Measurements from ENCODE around the gene CRTC1. TPM values are rescaled to one million over a fixed set of nuclear protein-coding genes. Genes with fewer than 3 reads are reported as not detected.

Gene CRTC1
- polyA plus RNA-seq, 2 of the 4 experiments (the other 2 are of a cell fraction): 0.87 to 4.0 TPM

DNA sequence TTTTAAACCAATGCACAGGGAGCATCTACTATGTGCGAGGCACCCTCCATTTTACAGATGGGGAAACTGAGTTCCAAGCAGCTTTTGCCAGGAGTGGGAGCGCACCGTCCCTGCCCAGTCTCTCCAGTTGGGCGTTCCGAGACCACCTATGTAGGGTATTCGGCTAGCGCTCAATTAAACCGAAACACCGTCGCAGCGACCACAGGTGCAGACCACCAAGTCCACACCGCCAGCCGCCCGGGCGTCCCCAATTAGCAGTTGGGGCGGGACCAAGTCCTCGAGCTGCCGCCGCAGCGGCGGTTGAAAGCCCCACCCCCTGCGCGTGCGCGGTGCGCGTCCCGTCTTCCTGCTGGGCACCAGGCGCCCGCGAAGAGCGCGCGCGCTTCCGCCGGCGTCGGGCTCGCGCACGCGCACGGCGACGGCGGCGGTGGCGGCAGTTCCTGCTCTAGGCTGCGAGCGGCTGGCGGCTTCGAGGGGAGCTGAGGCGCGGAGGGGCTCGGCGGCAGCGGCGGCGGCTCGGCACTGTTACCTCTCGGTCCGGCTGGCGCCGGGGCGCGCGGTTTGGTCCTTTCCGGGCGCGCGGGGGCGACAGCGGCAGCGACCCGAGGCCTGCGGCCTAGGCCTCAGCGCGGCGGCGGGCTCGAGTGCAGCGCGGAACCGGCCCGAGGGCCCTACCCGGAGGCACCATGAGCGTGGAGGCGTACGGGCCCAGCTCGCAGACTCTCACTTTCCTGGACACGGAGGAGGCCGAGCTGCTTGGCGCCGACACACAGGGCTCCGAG lies 148.2 kb downstream of the CRTC1 start, which contains the start of gene UPF1 (continued):
- no peak for TF ChIP-seq NR3C1 (IDR thresholded peaks at IDR 0.05)
- TF ChIP-seq JUNB (IDR thresholded peaks at IDR 0.05): no peak
- peak; percentile 68; the same call in 1 of the 2 replicates for TF ChIP-seq KDM1A (IDR thresholded peaks at IDR 0.05; ENCODE audit: low read depth)
- TF ChIP-seq FOSL2 (IDR thresholded peaks at IDR 0.05): no peak
- no peak for TF ChIP-seq FOSL2 (CRISPR knock-in tag; IDR thresholded peaks at IDR 0.05)
- TF ChIP-seq, protein P1, sequence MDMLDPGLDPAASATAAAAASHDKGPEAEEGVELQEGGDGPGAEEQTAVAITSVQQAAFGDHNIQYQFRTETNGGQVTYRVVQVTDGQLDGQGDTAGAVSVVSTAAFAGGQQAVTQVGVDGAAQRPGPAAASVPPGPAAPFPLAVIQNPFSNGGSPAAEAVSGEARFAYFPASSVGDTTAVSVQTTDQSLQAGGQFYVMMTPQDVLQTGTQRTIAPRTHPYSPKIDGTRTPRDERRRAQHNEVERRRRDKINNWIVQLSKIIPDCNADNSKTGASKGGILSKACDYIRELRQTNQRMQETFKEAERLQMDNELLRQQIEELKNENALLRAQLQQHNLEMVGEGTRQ (IDR thresholded peaks at IDR 0.05): no peak
- no peak for TF ChIP-seq MAZ (IDR thresholded peaks at IDR 0.05; ENCODE audit: borderline replicate concordance, low read depth, low read length)
- TF ChIP-seq FOXS1 (CRISPR knock-in tag; IDR thresholded peaks at IDR 0.05): no peak
- TF ChIP-seq, protein P2, sequence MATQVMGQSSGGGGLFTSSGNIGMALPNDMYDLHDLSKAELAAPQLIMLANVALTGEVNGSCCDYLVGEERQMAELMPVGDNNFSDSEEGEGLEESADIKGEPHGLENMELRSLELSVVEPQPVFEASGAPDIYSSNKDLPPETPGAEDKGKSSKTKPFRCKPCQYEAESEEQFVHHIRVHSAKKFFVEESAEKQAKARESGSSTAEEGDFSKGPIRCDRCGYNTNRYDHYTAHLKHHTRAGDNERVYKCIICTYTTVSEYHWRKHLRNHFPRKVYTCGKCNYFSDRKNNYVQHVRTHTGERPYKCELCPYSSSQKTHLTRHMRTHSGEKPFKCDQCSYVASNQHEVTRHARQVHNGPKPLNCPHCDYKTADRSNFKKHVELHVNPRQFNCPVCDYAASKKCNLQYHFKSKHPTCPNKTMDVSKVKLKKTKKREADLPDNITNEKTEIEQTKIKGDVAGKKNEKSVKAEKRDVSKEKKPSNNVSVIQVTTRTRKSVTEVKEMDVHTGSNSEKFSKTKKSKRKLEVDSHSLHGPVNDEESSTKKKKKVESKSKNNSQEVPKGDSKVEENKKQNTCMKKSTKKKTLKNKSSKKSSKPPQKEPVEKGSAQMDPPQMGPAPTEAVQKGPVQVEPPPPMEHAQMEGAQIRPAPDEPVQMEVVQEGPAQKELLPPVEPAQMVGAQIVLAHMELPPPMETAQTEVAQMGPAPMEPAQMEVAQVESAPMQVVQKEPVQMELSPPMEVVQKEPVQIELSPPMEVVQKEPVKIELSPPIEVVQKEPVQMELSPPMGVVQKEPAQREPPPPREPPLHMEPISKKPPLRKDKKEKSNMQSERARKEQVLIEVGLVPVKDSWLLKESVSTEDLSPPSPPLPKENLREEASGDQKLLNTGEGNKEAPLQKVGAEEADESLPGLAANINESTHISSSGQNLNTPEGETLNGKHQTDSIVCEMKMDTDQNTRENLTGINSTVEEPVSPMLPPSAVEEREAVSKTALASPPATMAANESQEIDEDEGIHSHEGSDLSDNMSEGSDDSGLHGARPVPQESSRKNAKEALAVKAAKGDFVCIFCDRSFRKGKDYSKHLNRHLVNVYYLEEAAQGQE (IDR thresholded peaks at IDR 0.05): no peak
- TF ChIP-seq RNF2 (IDR thresholded peaks at IDR 0.05; ENCODE audit: borderline replicate concordance, low read depth): no peak
- no peak for TF ChIP-seq HOXA7 (CRISPR knock-in tag; IDR thresholded peaks at IDR 0.05)
- no peak for TF ChIP-seq KDM5A (IDR thresholded peaks at IDR 0.05)
- TF ChIP-seq, protein P3, sequence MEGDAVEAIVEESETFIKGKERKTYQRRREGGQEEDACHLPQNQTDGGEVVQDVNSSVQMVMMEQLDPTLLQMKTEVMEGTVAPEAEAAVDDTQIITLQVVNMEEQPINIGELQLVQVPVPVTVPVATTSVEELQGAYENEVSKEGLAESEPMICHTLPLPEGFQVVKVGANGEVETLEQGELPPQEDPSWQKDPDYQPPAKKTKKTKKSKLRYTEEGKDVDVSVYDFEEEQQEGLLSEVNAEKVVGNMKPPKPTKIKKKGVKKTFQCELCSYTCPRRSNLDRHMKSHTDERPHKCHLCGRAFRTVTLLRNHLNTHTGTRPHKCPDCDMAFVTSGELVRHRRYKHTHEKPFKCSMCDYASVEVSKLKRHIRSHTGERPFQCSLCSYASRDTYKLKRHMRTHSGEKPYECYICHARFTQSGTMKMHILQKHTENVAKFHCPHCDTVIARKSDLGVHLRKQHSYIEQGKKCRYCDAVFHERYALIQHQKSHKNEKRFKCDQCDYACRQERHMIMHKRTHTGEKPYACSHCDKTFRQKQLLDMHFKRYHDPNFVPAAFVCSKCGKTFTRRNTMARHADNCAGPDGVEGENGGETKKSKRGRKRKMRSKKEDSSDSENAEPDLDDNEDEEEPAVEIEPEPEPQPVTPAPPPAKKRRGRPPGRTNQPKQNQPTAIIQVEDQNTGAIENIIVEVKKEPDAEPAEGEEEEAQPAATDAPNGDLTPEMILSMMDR (IDR thresholded peaks at IDR 0.05): no peak
- no peak for TF ChIP-seq CHD2 (IDR thresholded peaks at IDR 0.05; ENCODE audit: low read length, partially characterized antibody)
- TF ChIP-seq CBX2 (IDR thresholded peaks at IDR 0.05; ENCODE audit: borderline replicate concordance, low read depth): no peak
- TF ChIP-seq CHD4 (IDR thresholded peaks at IDR 0.05; ENCODE audit: borderline replicate concordance): peak; percentile 89; the same call in 1 of the 2 replicates

Other genes starting within 250 kb of the CRTC1 start
- 17.6 and 18.0 TPM in 2 replicates for gene ISYNA1, start 245.5 kb upstream of the CRTC1 start, polyA plus RNA-seq (2011; rRNA removed)
- gene ISYNA1, start 245.5 kb upstream of the CRTC1 start, polyA plus RNA-seq (2017; fragmentation: RNase III; extraction: RNeasy Plus Mini Kit Qiagen cat#74134 plus additional on column Dnase treatment): 48.5 to 71.0 TPM (median 60.7 TPM) in 3 replicates
- gene ELL, start 161.6 kb upstream of the CRTC1 start, polyA plus RNA-seq (2011; rRNA removed): 1.1 and 1.6 TPM in 2 replicates
- gene ELL, start 161.6 kb upstream of the CRTC1 start, polyA plus RNA-seq (2017; fragmentation: RNase III; extraction: RNeasy Plus Mini Kit Qiagen cat#74134 plus additional on column Dnase treatment): 3.6 to 3.8 TPM (median 3.7 TPM) in 3 replicates
- gene FKBP8, start 140.1 kb upstream of the CRTC1 start, polyA plus RNA-seq (2011; rRNA removed): 53.3 and 56.1 TPM in 2 replicates
- 97.0 to 124 TPM (median 123 TPM) in 3 replicates for gene FKBP8, start 140.1 kb upstream of the CRTC1 start, polyA plus RNA-seq (2017; fragmentation: RNase III; extraction: RNeasy Plus Mini Kit Qiagen cat#74134 plus additional on column Dnase treatment)
- gene KXD1, start 125.8 kb upstream of the CRTC1 start, polyA plus RNA-seq (2011; rRNA removed): 62.8 and 73.6 TPM in 2 replicates
- gene KXD1, start 125.8 kb upstream of the CRTC1 start, polyA plus RNA-seq (2017; fragmentation: RNase III; extraction: RNeasy Plus Mini Kit Qiagen cat#74134 plus additional on column Dnase treatment): 83.9 to 90.6 TPM (median 87.4 TPM) in 3 replicates
- 888 and 1,266 TPM in 2 replicates for gene UBA52, start 111.8 kb upstream of the CRTC1 start, polyA plus RNA-seq (2011; rRNA removed)
- 942 to 959 TPM (median 947 TPM) in 3 replicates for gene UBA52, start 111.8 kb upstream of the CRTC1 start, polyA plus RNA-seq (2017; fragmentation: RNase III; extraction: RNeasy Plus Mini Kit Qiagen cat#74134 plus additional on column Dnase treatment)
- gene REX1BD, start 94.9 kb upstream of the CRTC1 start, polyA plus RNA-seq (2011; rRNA removed): 13.3 and 23.1 TPM in 2 replicates
- 47.3 to 50.3 TPM (median 47.7 TPM) in 3 replicates for gene REX1BD, start 94.9 kb upstream of the CRTC1 start, polyA plus RNA-seq (2017; fragmentation: RNase III; extraction: RNeasy Plus Mini Kit Qiagen cat#74134 plus additional on column Dnase treatment)
- gene CRLF1, start 76.9 kb upstream of the CRTC1 start, polyA plus RNA-seq (2011; rRNA removed): 0.37 and 1.3 TPM in 2 replicates
- 1.6 to 2.7 TPM (median 2.5 TPM) in 3 replicates for gene CRLF1, start 76.9 kb upstream of the CRTC1 start, polyA plus RNA-seq (2017; fragmentation: RNase III; extraction: RNeasy Plus Mini Kit Qiagen cat#74134 plus additional on column Dnase treatment)
- gene TMEM59L, start 70.8 kb upstream of the CRTC1 start, polyA plus RNA-seq (2011; rRNA removed): 0.94 and 2.0 TPM in 2 replicates
- gene TMEM59L, start 70.8 kb upstream of the CRTC1 start, polyA plus RNA-seq (2017; fragmentation: RNase III; extraction: RNeasy Plus Mini Kit Qiagen cat#74134 plus additional on column Dnase treatment): 2.8 to 5.0 TPM (median 4.6 TPM) in 3 replicates
- gene KLHL26, start 46.7 kb upstream of the CRTC1 start, polyA plus RNA-seq (2011; rRNA removed): 1.1 and 1.8 TPM in 2 replicates
- gene KLHL26, start 46.7 kb upstream of the CRTC1 start, polyA plus RNA-seq (2017; fragmentation: RNase III; extraction: RNeasy Plus Mini Kit Qiagen cat#74134 plus additional on column Dnase treatment): 2.0 TPM in 3 replicates
- not detected in 2 replicates for gene COMP, start 107.6 kb downstream of the CRTC1 start, polyA plus RNA-seq (2011; rRNA removed)
- not detected in 3 replicates for gene COMP, start 107.6 kb downstream of the CRTC1 start, polyA plus RNA-seq (2017; fragmentation: RNase III; extraction: RNeasy Plus Mini Kit Qiagen cat#74134 plus additional on column Dnase treatment)
- 19.2 and 29.6 TPM in 2 replicates for gene UPF1, start 148.3 kb downstream of the CRTC1 start, polyA plus RNA-seq (2011; rRNA removed)
- 27.9 to 28.6 TPM (median 28.2 TPM) in 3 replicates for gene UPF1, start 148.3 kb downstream of the CRTC1 start, polyA plus RNA-seq (2017; fragmentation: RNase III; extraction: RNeasy Plus Mini Kit Qiagen cat#74134 plus additional on column Dnase treatment)
- gene CERS1, start 212.5 kb downstream of the CRTC1 start, polyA plus RNA-seq (2011; rRNA removed): 1.7 and 2.4 TPM in 2 replicates
- 3.4 to 4.4 TPM (median 3.7 TPM) in 3 replicates for gene CERS1, start 212.5 kb downstream of the CRTC1 start, polyA plus RNA-seq (2017; fragmentation: RNase III; extraction: RNeasy Plus Mini Kit Qiagen cat#74134 plus additional on column Dnase treatment)
- 91.8 and 94.0 TPM in 2 replicates for gene COPE, start 235.7 kb downstream of the CRTC1 start, polyA plus RNA-seq (2011; rRNA removed)
- 109 to 114 TPM (median 112 TPM) in 3 replicates for gene COPE, start 235.7 kb downstream of the CRTC1 start, polyA plus RNA-seq (2017; fragmentation: RNase III; extraction: RNeasy Plus Mini Kit Qiagen cat#74134 plus additional on column Dnase treatment)
- gene DDX49, start 236.0 kb downstream of the CRTC1 start, polyA plus RNA-seq (2011; rRNA removed): 23.2 and 23.4 TPM in 2 replicates
- gene DDX49, start 236.0 kb downstream of the CRTC1 start, polyA plus RNA-seq (2017; fragmentation: RNase III; extraction: RNeasy Plus Mini Kit Qiagen cat#74134 plus additional on column Dnase treatment): 31.5 to 36.0 TPM (median 33.9 TPM) in 3 replicates

All from A549 (cell line).